Measurements from ENCODE around the gene ZNF784. TPM values are rescaled to one million over a fixed set of nuclear protein-coding genes. Genes with fewer than 3 reads are reported as not detected.

The ZNF784 gene
- total and polyA plus RNA-seq, 5 donors, result 11.5 to 16.3 (median 13.0) TPM

GRCh38 chr19:55605637-55606470, 18.5 kb downstream of the ZNF784 start, which contains the start of gene ZNF865:
ZNF865 (plus strand) TSS chr19:55605647; CDS start chr19:55613619, 7,972 bp downstream.
- intact Hi-C loops (cut with DNase I), result loop anchor here in 3 of 4 donors (5.0 to 10.0 kb wide), 2 partner anchors 89 to 91 kb away; no protein-coding TSS in a partner anchor
- under 1% methylated on average over 44 of the region's 44 CpGs for WGBS
- H3K4me1 ChIP-seq (ENCODE audit: control insufficient read depth, insufficient read depth, low read length), result peaks cover 7% of the 10 kb centered on the region
- no peaks in the 10 kb centered on the region for H3K27me3 ChIP-seq (ENCODE audit: control insufficient read depth, insufficient read depth)
- H3K9me3 ChIP-seq (ENCODE audit: control insufficient read depth, low read length), result no peaks in the 10 kb centered on the region
- H3K4me3 ChIP-seq (ENCODE audit: low read length), result peak within 1 kb of the TSS; percentile 75
- peak within 1 kb of the TSS; percentile 98 for H3K27ac ChIP-seq (ENCODE audit: low read length)
- DNase-seq, result peak; percentile 66 to 86 (median 84)
- peak; percentile 36 to 39 for ATAC-seq

- Histone ChIP-seq H3K27ac (ENCODE audit: low read length) (peak overlapping the region; percentile 98), H3K27me3 (ENCODE audit: control insufficient read depth, insufficient read depth) (no peaks in the 10 kb centered on the region), H3K9me3 (ENCODE audit: control insufficient read depth, low read length) (no peaks in the 10 kb centered on the region), H3K4me3 (ENCODE audit: low read length) (peak overlapping the region; percentile 75), H3K4me1 (ENCODE audit: control insufficient read depth, insufficient read depth, low read length) (peaks cover 3% of the 10 kb centered on the region)
- intact Hi-C loops (cut with DNase I), result loop anchor here in 3 of 4 donors (5.0 to 10.0 kb wide), 2 partner anchors 88 to 90 kb away; no protein-coding TSS in a partner anchor
- peak; percentile 98 to 99 (median 99) for DNase-seq
- peak; percentile 84 to 85 for ATAC-seq
- under 1% methylated on average over 43 of the region's 43 CpGs for WGBS
These were observed 19.1 kb downstream of the ZNF784 start for GRCh38 chr19:55605207-55605636.

DNA sequence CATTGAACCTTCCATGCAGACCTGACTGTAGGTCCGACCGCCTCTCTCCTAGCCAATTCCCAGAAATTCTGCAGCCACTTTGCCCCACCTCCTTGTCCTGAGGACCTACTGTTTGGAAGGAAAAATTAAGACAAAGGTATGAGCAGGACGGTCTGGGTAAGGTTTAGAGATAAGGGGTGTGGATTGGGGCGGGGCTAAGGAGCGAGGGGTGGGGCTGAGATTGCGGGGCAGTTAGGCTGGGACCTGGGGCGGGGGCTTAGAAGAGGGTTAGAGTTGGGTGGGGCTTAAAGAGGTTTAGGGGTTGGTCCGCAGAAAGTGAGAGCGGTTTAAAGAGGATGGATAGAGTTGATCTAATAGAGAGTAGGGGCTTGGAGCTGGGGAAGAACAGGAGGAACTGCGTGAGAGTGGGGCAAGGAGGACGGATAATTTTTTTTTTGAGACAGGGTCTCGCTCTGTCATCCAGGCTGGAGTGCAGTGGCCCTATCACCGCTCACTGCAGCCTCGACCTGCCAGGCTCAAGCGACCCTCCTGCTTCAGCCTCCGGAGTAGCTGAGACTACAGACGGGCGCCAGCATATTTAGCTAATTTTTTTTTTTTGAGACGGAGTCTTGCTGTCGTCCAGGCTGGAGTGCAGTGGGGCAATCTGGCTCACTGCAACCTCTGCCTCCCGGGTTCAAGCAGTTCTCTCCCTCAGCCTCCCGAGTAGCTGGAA, 20.6 kb downstream of the ZNF784 start:
- intact Hi-C loops (cut with DNase I), result loop anchor here in 1 of 4 donors (10.0 kb wide), 1 partner anchor 89 kb away; no protein-coding TSS in a partner anchor
- ATAC-seq, result no peak
- no peaks in the 10 kb centered on the region for H3K9me3 ChIP-seq (ENCODE audit: control insufficient read depth, low read length)
- DNase-seq, result peak in 1 of 3 donors; percentile 51
- peaks cover 3% of the 10 kb centered on the region for H3K4me1 ChIP-seq (ENCODE audit: control insufficient read depth, insufficient read depth, low read length)
- H3K27ac ChIP-seq (ENCODE audit: low read length), result no peak overlapping the region
- no peaks in the 10 kb centered on the region for H3K27me3 ChIP-seq (ENCODE audit: control insufficient read depth, insufficient read depth)
- H3K4me3 ChIP-seq (ENCODE audit: low read length), result no peak overlapping the region
- WGBS, result 72% methylated on average over 22 of the region's 22 CpGs

GRCh38 chr19:55603115-55603514, 21.3 kb downstream of the ZNF784 start:
- peak in 1 of 3 donors; percentile 58 for DNase-seq
- H3K4me1 ChIP-seq (ENCODE audit: control insufficient read depth, insufficient read depth, low read length), result peaks cover 3% of the 10 kb centered on the region
- no peaks in the 10 kb centered on the region for H3K9me3 ChIP-seq (ENCODE audit: control insufficient read depth, low read length)
- no peak for ATAC-seq
- H3K27me3 ChIP-seq (ENCODE audit: control insufficient read depth, insufficient read depth), result no peaks in the 10 kb centered on the region
- H3K27ac ChIP-seq (ENCODE audit: low read length), result no peak overlapping the region
- no peak overlapping the region for H3K4me3 ChIP-seq (ENCODE audit: low read length)
- WGBS, result 85% methylated on average over 21 of the region's 21 CpGs
- intact Hi-C loops (cut with DNase I), result loop anchor here in 1 of 4 donors (10.0 kb wide), 1 partner anchor 88 kb away; no protein-coding TSS in a partner anchor

DNA sequence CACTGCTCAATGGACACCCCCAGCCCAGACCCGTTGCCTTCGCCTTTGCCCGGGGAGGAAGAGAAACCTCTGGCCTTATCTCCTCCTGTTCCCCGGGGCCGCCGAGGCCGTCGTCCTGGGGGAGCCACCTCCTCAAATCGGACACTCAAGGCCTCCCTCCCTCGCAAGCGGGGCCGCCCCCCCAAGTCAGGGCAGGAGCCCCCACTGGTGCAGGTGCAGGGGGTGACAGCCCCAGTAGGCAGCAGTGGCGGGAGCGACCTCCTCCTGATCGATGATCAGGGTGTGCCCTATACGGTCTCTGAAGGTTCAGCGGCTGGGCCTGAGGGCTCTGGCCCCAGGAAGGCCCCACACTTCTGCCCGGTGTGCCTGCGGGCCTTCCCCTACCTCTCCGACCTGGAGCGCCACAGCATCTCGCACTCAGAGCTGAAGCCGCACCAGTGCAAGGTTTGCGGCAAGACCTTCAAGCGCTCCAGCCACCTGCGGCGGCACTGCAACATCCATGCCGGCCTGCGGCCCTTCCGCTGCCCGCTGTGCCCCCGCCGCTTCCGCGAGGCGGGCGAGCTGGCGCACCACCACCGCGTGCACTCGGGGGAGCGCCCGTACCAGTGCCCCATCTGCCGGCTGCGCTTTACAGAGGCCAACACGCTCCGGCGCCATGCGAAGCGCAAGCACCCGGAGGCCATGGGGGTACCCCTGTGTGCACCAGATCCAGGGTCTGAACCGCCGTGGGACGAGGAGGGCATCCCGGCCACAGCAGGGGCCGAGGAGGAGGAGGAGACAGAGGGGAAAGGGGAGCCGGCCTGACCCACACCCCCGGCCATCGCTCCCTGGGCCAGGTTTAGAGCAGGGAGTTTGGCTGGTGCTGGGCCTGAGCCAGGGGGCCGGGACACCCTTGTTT, 22.0 kb downstream of the ZNF784 start:
- intact Hi-C loops (cut with DNase I), result loop anchor here in 1 of 4 donors (10.0 kb wide), 1 partner anchor 88 kb away; no protein-coding TSS in a partner anchor
- Histone ChIP-seq H3K4me3 (ENCODE audit: low read length) (no peak overlapping the region), H3K27me3 (ENCODE audit: control insufficient read depth, insufficient read depth) (no peaks in the 10 kb centered on the region), H3K4me1 (ENCODE audit: control insufficient read depth, insufficient read depth, low read length) (peaks cover 3% of the 10 kb centered on the region), H3K27ac (ENCODE audit: low read length) (no peak overlapping the region), H3K9me3 (ENCODE audit: control insufficient read depth, low read length) (no peaks in the 10 kb centered on the region)
- peak in 2 of 3 donors; percentile 38 to 74 for DNase-seq
- WGBS, result 90% methylated on average over 60 of the region's 60 CpGs
- no peak for ATAC-seq

GRCh38 chr19:55601084-55601483, 23.3 kb downstream of the ZNF784 start:
- DNase-seq (no peak), ATAC-seq (no peak)
- peak overlapping the region; percentile 71 for H3K4me3 ChIP-seq (ENCODE audit: low read length)
- peak overlapping the region; percentile 76 for H3K27ac ChIP-seq (ENCODE audit: low read length)
- intact Hi-C loops (cut with DNase I), result loop anchor here in 1 of 4 donors (10.0 kb wide), 1 partner anchor 86 kb away; no protein-coding TSS in a partner anchor
- no peaks in the 10 kb centered on the region for H3K9me3 ChIP-seq (ENCODE audit: control insufficient read depth, low read length)
- 72% methylated on average over 4 of the region's 4 CpGs for WGBS
- no peaks in the 10 kb centered on the region for H3K4me1 ChIP-seq (ENCODE audit: control insufficient read depth, insufficient read depth, low read length)
- H3K27me3 ChIP-seq (ENCODE audit: control insufficient read depth, insufficient read depth), result no peaks in the 10 kb centered on the region

GRCh38 chr19:55600662-55601028, 23.7 kb downstream of the ZNF784 start:
- intact Hi-C loops (cut with DNase I), result loop anchor here in 1 of 4 donors (10.0 kb wide), 1 partner anchor 86 kb away; no protein-coding TSS in a partner anchor
- H3K4me3 ChIP-seq (ENCODE audit: low read length), result peak overlapping the region; percentile 71

DNA sequence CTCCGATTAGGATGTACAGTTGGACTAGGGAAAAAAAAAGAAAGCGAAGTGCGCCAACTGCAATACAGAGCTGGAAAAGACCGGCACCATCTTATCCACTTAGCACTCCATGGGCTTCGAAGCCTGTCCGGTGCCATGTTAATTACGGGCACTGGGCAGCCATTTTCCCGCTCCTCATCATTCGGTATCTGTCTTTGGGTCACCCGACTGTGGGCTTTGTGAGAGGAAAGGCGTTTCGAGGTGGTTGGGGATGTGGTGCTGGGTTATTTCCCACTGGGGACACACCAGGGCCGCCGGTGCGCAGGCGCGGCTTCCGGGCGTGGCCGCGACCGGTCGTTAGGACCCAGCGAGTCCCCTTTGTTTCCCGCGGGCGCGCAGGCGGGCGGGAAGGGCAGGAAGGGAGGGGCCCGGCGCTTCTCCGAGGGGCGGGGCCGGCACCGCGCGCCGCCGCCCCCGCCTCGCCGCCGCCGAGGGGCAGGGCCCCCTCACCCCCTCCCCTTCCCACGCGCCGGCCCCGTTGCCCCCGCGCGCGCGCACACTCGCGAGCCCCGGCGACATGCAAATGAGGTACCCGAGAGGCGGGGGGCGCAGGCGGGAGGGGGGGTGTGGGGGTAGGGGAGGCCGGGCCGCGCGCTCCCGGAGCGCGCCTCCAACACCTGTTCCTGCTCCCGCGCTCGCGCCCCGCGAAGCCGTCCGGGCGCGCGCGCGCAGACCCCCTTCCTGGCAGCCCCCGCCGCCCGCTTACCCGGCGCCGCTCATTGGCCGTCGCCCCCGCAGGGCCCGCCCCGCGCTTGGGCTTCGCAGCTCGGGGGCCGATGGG, 24.3 kb downstream of the ZNF784 start, which contains the start of gene ZNF524:
ZNF524 (plus strand) TSS at position 447 of the 820 bp plus-strand sequence. CDS start 1,825 bp downstream, outside the sequence.
- under 1% methylated on average over 97 of the region's 97 CpGs for WGBS

More at GRCh38 chr19:55600662-55601028, 23.7 kb downstream of the ZNF784 start:
- WGBS, result 6% methylated on average over 15 of the region's 15 CpGs
- Histone ChIP-seq H3K27ac (ENCODE audit: low read length) (peak overlapping the region; percentile 76), H3K9me3 (ENCODE audit: control insufficient read depth, low read length) (no peaks in the 10 kb centered on the region), H3K27me3 (ENCODE audit: control insufficient read depth, insufficient read depth) (no peaks in the 10 kb centered on the region), H3K4me1 (ENCODE audit: control insufficient read depth, insufficient read depth, low read length) (no peaks in the 10 kb centered on the region)
- DNase-seq (no peak), ATAC-seq (no peak)

DNA sequence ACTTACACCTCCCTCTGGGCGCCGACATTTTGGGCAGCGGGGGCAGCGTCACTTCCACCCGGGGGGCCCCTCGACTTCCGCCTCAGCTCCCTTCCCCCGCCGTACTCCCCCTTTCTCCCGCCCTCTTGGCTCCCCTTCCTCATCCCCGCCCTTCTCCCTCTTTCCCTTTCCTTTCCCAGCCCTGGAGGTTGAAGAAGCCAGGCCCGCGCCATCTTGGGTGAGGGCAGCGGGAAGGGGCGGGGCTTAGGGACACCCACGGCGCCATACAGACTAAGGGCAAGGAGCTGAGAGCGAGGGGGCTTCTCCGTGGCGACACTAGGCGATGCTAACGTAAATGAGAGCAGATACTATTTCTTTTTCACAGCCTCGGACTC, 24.9 kb downstream of the ZNF784 start, which contains the start of gene FIZ1:
FIZ1 (minus strand) TSS at position 50 of the 374 bp plus-strand sequence. CDS start 1,652 bp downstream, outside the sequence.
- under 1% methylated on average over 23 of the region's 23 CpGs for WGBS
- peak; percentile 93 to 94 for ATAC-seq
- peak; percentile 98 to 99 (median 99) for DNase-seq
- intact Hi-C loops (cut with DNase I), result loop anchor here in 1 of 4 donors (10.0 kb wide), 1 partner anchor 85 kb away; no protein-coding TSS in a partner anchor
- Histone ChIP-seq H3K27me3 (ENCODE audit: control insufficient read depth, insufficient read depth) (no peaks in the 10 kb centered on the region), H3K27ac (ENCODE audit: low read length) (peak within 1 kb of the TSS; percentile 99), H3K9me3 (ENCODE audit: control insufficient read depth, low read length) (no peaks in the 10 kb centered on the region), H3K4me1 (ENCODE audit: control insufficient read depth, insufficient read depth, low read length) (no peaks in the 10 kb centered on the region), H3K4me3 (ENCODE audit: low read length) (peak within 1 kb of the TSS; percentile 71)

More for the DNA sequence above, 24.3 kb downstream of the ZNF784 start, which contains the start of gene ZNF524:
- Histone ChIP-seq H3K9me3 (ENCODE audit: control insufficient read depth, low read length) (no peaks in the 10 kb centered on the region), H3K27me3 (ENCODE audit: control insufficient read depth, insufficient read depth) (no peaks in the 10 kb centered on the region), H3K27ac (ENCODE audit: low read length) (peak within 1 kb of the TSS; percentile 99), H3K4me1 (ENCODE audit: control insufficient read depth, insufficient read depth, low read length) (no peaks in the 10 kb centered on the region), H3K4me3 (ENCODE audit: low read length) (peak within 1 kb of the TSS; percentile 71)
- intact Hi-C loops (cut with DNase I), result loop anchor here in 2 of 4 donors (10.0 kb wide), 1 partner anchor 85 kb away; no protein-coding TSS in a partner anchor
- DNase-seq, result peak; percentile 88 to 95 (median 94)
- peak; percentile 64 to 67 for ATAC-seq

Data from right cardiac atrium (tissue), 5 donors.